Fibroblast of the aortic adventitia (primary cell): ENCODE measurements around the gene SLCO3A1. TPM values are rescaled to one million over a fixed set of nuclear protein-coding genes. Genes with fewer than 3 reads are reported as not detected.
A peak's percentile ranks its signal among the peaks of the same experiment; 100 is the strongest.

Experiments
- DNase-seq: peaks from one replicate; pipeline ENCODE4 v3.0.0-alpha.2; 2010; ENCODE audit warnings: low read depth
- H3K4me3 ChIP-seq: 2 replicates; pipeline ENCODE4 v1.5.1; 2011; ENCODE audit warnings: low read depth, mild to moderate bottlenecking, control low read depth, low read length, moderate library complexity
- total RNA-seq: library from RNA; depleted of rRNA; stranded (reverse); fragments of >200 nt; gene quantifications from 2 replicates; pipeline ENCODE4 v1.2.3, GENCODE V29; 2012; ENCODE audit warnings: low replicate concordance
- TF ChIP-seq, protein P1 (sequence below): IDR thresholded peaks from 2 replicates; pipeline ENCODE4 v1.5.1; 2011; ENCODE audit warnings: mild to moderate bottlenecking, low read length, control low read depth, inconsistent platforms; ENCODE audit not compliant: insufficient read depth

SLCO3A1 gene
- total RNA-seq, 1 donor = 8.9 TPM

DNA sequence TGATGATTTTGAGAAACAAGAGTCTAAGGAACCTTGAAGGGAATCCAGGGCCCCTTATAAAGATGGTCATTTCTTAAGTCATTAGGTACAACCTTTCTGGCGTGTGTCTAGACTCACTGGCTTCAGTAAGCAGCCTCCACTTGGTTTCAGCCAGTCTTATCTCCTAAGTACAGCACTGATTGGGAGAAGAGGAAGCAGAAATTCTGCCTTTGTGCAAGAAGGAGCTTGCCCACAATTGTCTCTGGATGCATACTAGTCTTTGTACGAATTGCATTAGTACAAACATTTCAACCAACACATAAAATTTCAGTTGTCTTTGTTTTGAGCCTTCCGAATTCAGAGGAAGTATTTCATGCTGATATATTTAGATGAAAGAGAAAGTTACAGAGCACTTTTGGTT is 139.4 kb downstream of the SLCO3A1 start:
- peak; percentile 16 for DNase-seq
- no peak overlapping the region for H3K4me3 ChIP-seq
- TF ChIP-seq, protein P1, sequence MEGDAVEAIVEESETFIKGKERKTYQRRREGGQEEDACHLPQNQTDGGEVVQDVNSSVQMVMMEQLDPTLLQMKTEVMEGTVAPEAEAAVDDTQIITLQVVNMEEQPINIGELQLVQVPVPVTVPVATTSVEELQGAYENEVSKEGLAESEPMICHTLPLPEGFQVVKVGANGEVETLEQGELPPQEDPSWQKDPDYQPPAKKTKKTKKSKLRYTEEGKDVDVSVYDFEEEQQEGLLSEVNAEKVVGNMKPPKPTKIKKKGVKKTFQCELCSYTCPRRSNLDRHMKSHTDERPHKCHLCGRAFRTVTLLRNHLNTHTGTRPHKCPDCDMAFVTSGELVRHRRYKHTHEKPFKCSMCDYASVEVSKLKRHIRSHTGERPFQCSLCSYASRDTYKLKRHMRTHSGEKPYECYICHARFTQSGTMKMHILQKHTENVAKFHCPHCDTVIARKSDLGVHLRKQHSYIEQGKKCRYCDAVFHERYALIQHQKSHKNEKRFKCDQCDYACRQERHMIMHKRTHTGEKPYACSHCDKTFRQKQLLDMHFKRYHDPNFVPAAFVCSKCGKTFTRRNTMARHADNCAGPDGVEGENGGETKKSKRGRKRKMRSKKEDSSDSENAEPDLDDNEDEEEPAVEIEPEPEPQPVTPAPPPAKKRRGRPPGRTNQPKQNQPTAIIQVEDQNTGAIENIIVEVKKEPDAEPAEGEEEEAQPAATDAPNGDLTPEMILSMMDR = no peak

DNA sequence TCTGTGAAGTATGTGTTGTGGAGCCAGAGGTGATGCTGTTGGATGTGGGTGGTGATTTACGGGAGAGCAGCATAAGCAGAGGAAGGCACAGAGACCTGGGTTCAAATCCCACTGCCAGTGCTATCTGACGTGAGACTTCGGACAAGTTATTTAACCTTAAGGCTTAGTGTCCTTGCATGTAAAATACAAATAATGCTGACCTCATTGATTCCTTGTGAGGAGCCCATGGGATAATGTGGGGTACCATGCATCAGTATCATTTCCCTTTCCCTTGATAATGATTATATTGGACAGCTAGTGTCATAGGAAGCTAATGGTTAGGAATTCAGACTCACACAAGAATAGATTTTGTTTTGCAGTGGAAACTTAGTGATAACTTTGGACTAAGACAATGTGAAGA is 141.6 kb downstream of the SLCO3A1 start:
- H3K4me3 ChIP-seq = no peak overlapping the region

DNA sequence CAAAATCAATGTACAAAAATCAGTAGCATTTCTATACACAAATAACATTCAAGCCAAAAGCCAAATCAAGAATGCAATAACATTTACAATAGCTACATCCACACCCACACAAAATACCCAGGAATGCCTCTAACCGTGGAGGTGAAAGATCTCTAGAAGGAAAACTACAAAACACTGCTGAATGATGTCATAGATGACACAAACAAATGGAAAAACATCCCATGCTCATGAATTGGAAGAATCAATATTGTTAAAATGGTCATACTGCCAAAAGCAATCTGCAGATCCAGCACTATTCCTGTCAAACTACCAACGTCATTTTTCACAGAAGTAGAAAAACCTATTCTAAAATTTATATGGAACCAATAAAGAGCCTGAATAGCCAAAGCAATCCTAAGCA is 143.7 kb downstream of the SLCO3A1 start:
- DNase-seq = no peak
- TF ChIP-seq, protein P1 = no peak
- H3K4me3 ChIP-seq = no peak overlapping the region

More for the DNA sequence above, 141.6 kb downstream of the SLCO3A1 start:
- TF ChIP-seq, protein P1 = no peak
- DNase-seq = no peak

DNA sequence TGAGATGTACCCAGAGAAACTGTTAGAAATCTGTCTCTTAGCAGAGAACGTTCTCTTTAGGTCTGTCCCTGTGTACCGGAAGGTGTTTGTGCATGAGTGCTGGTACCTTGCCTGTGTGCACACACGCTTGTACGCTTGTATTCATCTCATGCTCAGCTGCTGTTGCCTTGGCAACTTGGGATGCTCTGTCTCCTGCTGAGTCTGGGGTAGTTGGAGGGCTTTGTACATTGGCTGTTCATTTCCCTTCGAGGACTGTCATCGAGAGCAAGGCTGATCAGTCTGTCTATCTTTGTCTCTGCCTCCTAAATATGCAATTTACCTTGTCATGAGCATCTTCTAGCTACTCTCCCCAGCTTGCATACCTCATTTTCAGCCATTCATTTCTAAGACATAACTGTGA is 147.2 kb downstream of the SLCO3A1 start:
- TF ChIP-seq, protein P1 = no peak
- no peak overlapping the region for H3K4me3 ChIP-seq
- no peak for DNase-seq

DNA sequence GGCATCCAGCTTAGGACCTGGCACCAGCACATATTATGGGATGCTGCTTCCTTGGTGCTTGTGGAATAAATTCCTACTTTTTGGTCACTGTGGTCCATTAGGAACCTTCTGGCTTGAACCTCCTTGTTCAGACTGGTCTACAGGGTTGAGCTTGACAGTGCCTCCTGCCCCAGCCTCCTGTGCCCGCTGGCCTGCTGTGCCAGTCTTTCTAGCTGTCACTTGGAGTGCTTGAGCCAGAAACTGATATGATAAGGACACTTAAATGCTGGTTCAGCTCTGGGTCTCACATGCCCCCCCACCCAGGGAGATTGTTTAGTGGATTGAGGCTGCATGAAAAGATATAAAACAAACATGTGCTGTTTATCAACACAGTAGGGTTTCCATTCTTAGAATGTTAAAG is 147.8 kb downstream of the SLCO3A1 start:
- TF ChIP-seq, protein P1 = no peak
- no peak overlapping the region for H3K4me3 ChIP-seq
- DNase-seq = no peak

DNA sequence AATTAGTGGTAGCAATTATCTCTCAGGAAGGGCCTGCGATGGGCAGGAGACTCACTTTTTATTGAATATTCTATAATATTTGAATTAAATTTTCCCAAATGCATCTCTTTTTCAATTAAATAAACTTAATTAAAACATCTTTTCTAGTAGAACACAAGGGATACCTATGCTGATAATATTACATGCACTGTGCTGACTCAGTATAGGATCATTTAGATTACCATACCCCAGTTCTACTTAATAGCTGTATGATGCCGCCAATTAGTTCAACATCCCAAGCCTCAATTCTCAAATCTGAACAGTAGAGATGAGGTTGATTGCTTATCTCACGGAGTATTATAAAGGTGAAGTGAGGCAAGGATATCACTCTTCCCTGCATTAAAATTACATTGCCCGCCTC is 149.2 kb downstream of the SLCO3A1 start:
- H3K4me3 ChIP-seq = no peak overlapping the region
- TF ChIP-seq, protein P1 = no peak
- DNase-seq = no peak

DNA sequence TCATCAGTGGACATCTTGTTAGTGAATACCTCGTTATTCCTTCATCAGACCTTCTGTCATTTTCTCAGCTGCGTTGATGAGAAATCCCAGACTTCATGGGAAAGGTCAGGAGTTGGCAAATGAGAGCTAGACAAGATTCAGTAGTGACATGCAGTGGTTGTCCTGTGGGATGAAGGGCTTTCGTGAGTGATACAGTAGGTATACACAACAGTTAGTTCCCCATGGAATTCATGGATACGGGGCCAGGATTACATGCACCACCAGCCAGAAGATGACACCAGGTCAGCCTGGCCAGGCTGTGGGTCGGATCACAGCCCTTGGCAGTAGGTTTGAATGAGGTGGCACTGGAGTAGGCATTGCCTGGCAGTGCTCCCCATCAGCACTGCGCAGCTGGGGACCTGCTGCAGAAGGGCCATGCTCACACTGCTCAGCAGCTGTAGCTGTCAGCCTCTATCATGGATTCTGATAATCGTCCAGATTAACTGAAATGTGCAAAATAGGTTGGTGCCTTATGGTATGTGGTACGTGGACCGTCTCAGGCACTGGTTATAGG is 150.1 kb downstream of the SLCO3A1 start:
- H3K4me3 ChIP-seq = no peak overlapping the region
- TF ChIP-seq, protein P1 = no peak
- DNase-seq = no peak
